ENCODE measurements around the gene KIF13A. TPM values are rescaled to one million over a fixed set of nuclear protein-coding genes. Genes with fewer than 3 reads are reported as not detected.
"Not testable (repeated sequence)": the region's sequence is repeated elsewhere in the genome, so short reads cannot be mapped to it uniquely, and the experiment has no call there.

The KIF13A gene
- total RNA-seq, 4 donors from 2014 or later: 36.3 to 47.5 (median 38.1) TPM

- Histone ChIP-seq H3K4me1 (peaks cover 3 to 14% (median 5%) of the 10 kb centered on the region in 4 donors), H3K9me3 (no peaks in the 10 kb centered on the region), H3K27me3 (no peaks in the 10 kb centered on the region), H3K36me3 (no peaks in the 10 kb centered on the region), H3K4me3 (no peak overlapping the region), H3K27ac (no peak overlapping the region)
- TF ChIP-seq POLR2AphosphoS5 (IDR thresholded peaks at IDR 0.05): no peak
- no peak for TF ChIP-seq CTCF (IDR thresholded peaks at IDR 0.05)
- TF ChIP-seq EP300 (IDR thresholded peaks at IDR 0.05; ENCODE audit: low read depth): no peak
- TF ChIP-seq POLR2A (IDR thresholded peaks at IDR 0.05): no peak
- no peak for DNase-seq
- in situ Hi-C loops (cut with MboI; ENCODE audit: low pct_ligation_motif_present in 1 of 4, low pct_unique_long_range_greater_than_20kb in 1 of 4, low sequenced_read_pairs in 3 of 4): no loop called here
- intact Hi-C loops (cut with DNase I; ENCODE audit: low total_unique reads): no loop called here
Observed at GRCh38 chr6:17858584-17858983, 128.9 kb downstream of the KIF13A start.

GRCh38 chr6:17857188-17857587 lies 130.2 kb downstream of the KIF13A start:
- H3K36me3 ChIP-seq; H3K27me3 ChIP-seq; H3K4me1 ChIP-seq; DNase-seq; H3K4me3 ChIP-seq; H3K9me3 ChIP-seq; intact Hi-C loops (cut with DNase I; ENCODE audit: low total_unique reads); in situ Hi-C loops (cut with MboI; ENCODE audit: low pct_ligation_motif_present in 1 of 4, low pct_unique_long_range_greater_than_20kb in 1 of 4, low sequenced_read_pairs in 3 of 4); H3K27ac ChIP-seq: not testable (repeated sequence)
- 85 to 93% methylated on average over 4 to 7 of the region's 7 CpGs for WGBS, 2 donors (ENCODE audit: low coverage in 1 of 2)

GRCh38 chr6:17856306-17856705 lies 131.1 kb downstream of the KIF13A start:
- peaks cover 0 to 5% (median 0%) of the 10 kb centered on the region in 4 donors for H3K4me1 ChIP-seq
- 76 to 82% methylated on average over 3 of the region's 3 CpGs for WGBS, 2 donors (ENCODE audit: low coverage in 1 of 2)
- in situ Hi-C loops (cut with MboI; ENCODE audit: low pct_ligation_motif_present in 1 of 4, low pct_unique_long_range_greater_than_20kb in 1 of 4, low sequenced_read_pairs in 3 of 4): no loop called here

GRCh38 chr6:17855381-17855780 lies 132.1 kb downstream of the KIF13A start:
- no peaks in the 10 kb centered on the region for H3K27me3 ChIP-seq
- DNase-seq: no peak
- TF ChIP-seq POLR2AphosphoS5 (IDR thresholded peaks at IDR 0.05) (no peak), POLR2A (IDR thresholded peaks at IDR 0.05) (no peak), CTCF (IDR thresholded peaks at IDR 0.05) (no peak), EP300 (IDR thresholded peaks at IDR 0.05; ENCODE audit: low read depth) (no peak)
- in situ Hi-C loops (cut with MboI; ENCODE audit: low pct_ligation_motif_present in 1 of 4, low pct_unique_long_range_greater_than_20kb in 1 of 4, low sequenced_read_pairs in 3 of 4): no loop called here
- 85 to 100% methylated on average over 2 of the region's 2 CpGs for WGBS, 2 donors (ENCODE audit: low coverage in 1 of 2)
- peaks cover 0 to 8% (median 0%) of the 10 kb centered on the region in 4 donors for H3K36me3 ChIP-seq
- peaks cover 0 to 5% (median 0%) of the 10 kb centered on the region in 4 donors for H3K4me1 ChIP-seq
- no peaks in the 10 kb centered on the region for H3K9me3 ChIP-seq
- intact Hi-C loops (cut with DNase I; ENCODE audit: low total_unique reads): no loop called here
- H3K4me3 ChIP-seq: no peak overlapping the region
- no peak overlapping the region for H3K27ac ChIP-seq

More at GRCh38 chr6:17856306-17856705, 131.1 kb downstream of the KIF13A start:
- Histone ChIP-seq H3K36me3 (no peaks in the 10 kb centered on the region), H3K9me3 (no peaks in the 10 kb centered on the region), H3K27ac (no peak overlapping the region), H3K4me3 (no peak overlapping the region), H3K27me3 (no peaks in the 10 kb centered on the region)
- no peak for DNase-seq
- intact Hi-C loops (cut with DNase I; ENCODE audit: low total_unique reads): no loop called here
- TF ChIP-seq CTCF (IDR thresholded peaks at IDR 0.05) (no peak), POLR2AphosphoS5 (IDR thresholded peaks at IDR 0.05) (no peak), EP300 (IDR thresholded peaks at IDR 0.05; ENCODE audit: low read depth) (no peak), POLR2A (IDR thresholded peaks at IDR 0.05) (no peak)

GRCh38 chr6:17853533-17853932 lies 133.9 kb downstream of the KIF13A start:
- in situ Hi-C loops (cut with MboI; ENCODE audit: low pct_ligation_motif_present in 1 of 4, low pct_unique_long_range_greater_than_20kb in 1 of 4, low sequenced_read_pairs in 3 of 4) (no loop called here), intact Hi-C loops (cut with DNase I; ENCODE audit: low total_unique reads) (no loop called here)
- TF ChIP-seq EP300 (IDR thresholded peaks at IDR 0.05; ENCODE audit: low read depth): no peak
- no peak for TF ChIP-seq CTCF (IDR thresholded peaks at IDR 0.05)
- no peak for TF ChIP-seq POLR2AphosphoS5 (IDR thresholded peaks at IDR 0.05)
- TF ChIP-seq POLR2A (IDR thresholded peaks at IDR 0.05): no peak
- Histone ChIP-seq H3K9me3 (no peaks in the 10 kb centered on the region), H3K27ac (no peak overlapping the region), H3K4me1 (peaks cover 0 to 5% (median 0%) of the 10 kb centered on the region in 4 donors), H3K4me3 (no peak overlapping the region), H3K36me3 (peaks cover 0 to 21% (median 4%) of the 10 kb centered on the region in 4 donors), H3K27me3 (no peaks in the 10 kb centered on the region)
- no peak for DNase-seq
- 94 to 100% methylated on average over 2 of the region's 2 CpGs for WGBS, 2 donors (ENCODE audit: low coverage in 1 of 2)
